ENCODE results near the gene ACSS3. TPM values are rescaled to one million over a fixed set of nuclear protein-coding genes. Genes with fewer than 3 reads are reported as not detected.
A peak's percentile ranks its signal among the peaks of the same experiment; 100 is the strongest.

Gene ACSS3
- total and polyA plus RNA-seq, 2 of the 8 experiments (the other 6 are each of a cell fraction or from before 2014, with no cell fraction given), result 14.4 to 24.0 TPM

- no peak overlapping the region for H3K27ac ChIP-seq (ENCODE audit: low read depth, low read length)
- H3K79me1 ChIP-seq (ENCODE audit: low read depth, low read length), result no peaks in the 10 kb centered on the region
- ChIA-PET CTCF (ENCODE audit: partially characterized antibody) (no interaction called here), POLR2A (ENCODE audit: partially characterized antibody) (no interaction called here)
- TF ChIP-seq KDM4A (IDR thresholded peaks at IDR 0.05; ENCODE audit: low read depth, low read length, severe bottlenecking) (no peak), SIRT6 (IDR thresholded peaks at IDR 0.05; ENCODE audit: low read length) (no peak), YY1 (IDR thresholded peaks at IDR 0.05; ENCODE audit: low read depth, low read length) (no peak), SP1 (IDR thresholded peaks at IDR 0.05; ENCODE audit: low read depth, low read length) (no peak), MAFK (IDR thresholded peaks at IDR 0.05; ENCODE audit: low read depth, low read length) (no peak)
- H3K18ac ChIP-seq (ENCODE audit: extremely low read depth, low read length), result no peak overlapping the region
- peak; percentile 50 for FAIRE-seq
- H3K4me1 ChIP-seq (replicated peaks in 1 of 4; ENCODE audit: control insufficient read depth in 3 of 4, insufficient read depth in 4 of 4, low read length in 3 of 4), result peaks cover 0 to 6% (median 2%) of the 10 kb centered on the region in 4 experiments; a peak in 2 of 7 replicates
- no peak overlapping the region for H2BK12ac ChIP-seq (ENCODE audit: low read depth, low read length)
- no peak overlapping the region for H3K4me3 ChIP-seq (ENCODE audit: extremely low read depth in 1 of 4, insufficient read depth in 2 of 4, low read depth in 3 of 4, low read length in 4 of 4)
- no peak overlapping the region for H3K9ac ChIP-seq (replicated peaks in 1 of 4; ENCODE audit: extremely low read depth in 1 of 4, low read depth in 3 of 4, low read length in 3 of 4)
- H3K23ac ChIP-seq (ENCODE audit: insufficient read length), result no peak overlapping the region
- H3K9me3 ChIP-seq (ENCODE audit: insufficient read depth in 2 of 2, low read depth in 1 of 2, low read length in 1 of 2), result no peaks in the 10 kb centered on the region
- H4K8ac ChIP-seq (ENCODE audit: extremely low read depth, insufficient read depth, low read length), result no peak overlapping the region
- no peak for DNase-seq (ENCODE audit: low read depth in 1 of 2, low spot score in 2 of 2)
- no peak overlapping the region; a peak in 1 of 4 replicates for H3K4me2 ChIP-seq (ENCODE audit: insufficient read depth in 1 of 2, low read depth in 2 of 2, low read length in 2 of 2)
- no peaks in the 10 kb centered on the region for H3K79me2 ChIP-seq (ENCODE audit: control insufficient read depth in 1 of 2, insufficient read depth in 2 of 2, low read length in 2 of 2)
- no peak overlapping the region for H4K91ac ChIP-seq (replicated peaks; ENCODE audit: insufficient read length, low read length)
- no peak overlapping the region for H2BK120ac ChIP-seq (replicated peaks; ENCODE audit: low read depth, low read length)
- H2BK20ac ChIP-seq (ENCODE audit: low read length), result no peak overlapping the region
- no peak overlapping the region for H4K5ac ChIP-seq (ENCODE audit: insufficient read length, low read depth, low read length)
- no peak overlapping the region for H3K4ac ChIP-seq (replicated peaks; ENCODE audit: insufficient read length, low read depth, low read length)
- H3K36me3 ChIP-seq (ENCODE audit: control insufficient read depth in 2 of 4, insufficient read depth in 4 of 4, low read length in 3 of 4), result peaks cover 0 to 4% (median 0%) of the 10 kb centered on the region in 4 experiments; a peak in 1 of 8 replicates
- H3K14ac ChIP-seq (ENCODE audit: insufficient read length), result no peak overlapping the region
- H3K23me2 ChIP-seq (ENCODE audit: low read depth, low read length), result no peaks in the 10 kb centered on the region
- no peak overlapping the region for H2BK15ac ChIP-seq (ENCODE audit: low read length)
- H4K20me1 ChIP-seq (replicated peaks in 1 of 2; ENCODE audit: control insufficient read depth in 1 of 2, insufficient read depth in 2 of 2, low read length in 2 of 2), result no peaks in the 10 kb centered on the region
- no peak overlapping the region for H2BK5ac ChIP-seq (ENCODE audit: low read depth, low read length)
- H2AFZ ChIP-seq (ENCODE audit: low read length), result no peak overlapping the region
- H3K27me3 ChIP-seq (replicated peaks in 1 of 4; ENCODE audit: control insufficient read depth in 3 of 4, extremely low read depth in 1 of 4, insufficient read depth in 3 of 4, low read length in 3 of 4), result no peaks in the 10 kb centered on the region
- 75% methylated on average over 5 of the region's 5 CpGs; no CpG with 5 or more reads in 1 of the 2 experiments for WGBS, 2 experiments (ENCODE audit: extremely low coverage in 1 of 2, insufficient coverage in 1 of 2, insufficient read length in 1 of 2, insufficient replicate concordance in 2 of 2, low coverage in 1 of 2, low lambda C conversion rate in 2 of 2, missing lambda C conversion rate in 1 of 2)
- no peak overlapping the region for H2AK5ac ChIP-seq (ENCODE audit: low read depth, low read length)
- no peak overlapping the region for H3K56ac ChIP-seq (replicated peaks; ENCODE audit: insufficient read length, low read depth, low read length)
Measured at GRCh38 chr12:81229759-81230158, 151.9 kb downstream of the ACSS3 start.

Measured in H1 (cell line).